RWPE1 (cell line): ENCODE data around the gene EML1.

Source experiments
- CTCF ChIA-PET: fragments of 350-600 bp; sonication (Branson Sonifier 250); formaldehyde crosslinking; extraction: SDS; loops from one replicate; lab custom pipeline; 2021; lab: Yijun Ruan, JAX
- POLR2A ChIA-PET: fragments of 400-600 bp; formaldehyde crosslinking; extraction: SDS; loops from one replicate; lab custom pipeline; 2020; ENCODE audit warnings: antibody characterized with exemption; ENCODE audit not compliant: low non-redundant PET; lab: Yijun Ruan, JAX
- DNase-seq: peaks from one replicate; pipeline ENCODE4 v3.0.0; 2012; ENCODE audit warnings: low spot score
- H3K27ac ChIP-seq: fragments of 450-650 bp; 2 replicates; pipeline ENCODE4 v1.5.1; 2017
- CTCF ChIP-seq: fragments of 450-650 bp; conservative IDR thresholded peaks from 2 replicates; pipeline ENCODE4 v1.5.1; 2017; ENCODE audit warnings: low read depth, mild to moderate bottlenecking

The EML1 gene

GRCh38 chr14:99818503-99819036 lies 25.4 kb downstream of the EML1 start:
- POLR2A ChIA-PET = no interaction called here
- CTCF ChIA-PET = no interaction called here
- no peak overlapping the region for H3K27ac ChIP-seq
- no peak for DNase-seq
- no peak for TF ChIP-seq CTCF

GRCh38 chr14:99819514-99819913 lies 26.3 kb downstream of the EML1 start:
- TF ChIP-seq CTCF = no peak
- DNase-seq = no peak
- CTCF ChIA-PET = interaction anchor here (0.7 kb wide), 1 partner anchor 98 kb away, joined by 3 read pairs; no protein-coding TSS in a partner anchor
- H3K27ac ChIP-seq = no peak overlapping the region
- POLR2A ChIA-PET = no interaction called here

GRCh38 chr14:99820702-99821331 lies 27.6 kb downstream of the EML1 start:
- ChIA-PET CTCF (interaction anchor here (1.1 kb wide), 1 partner anchor 132 kb away, joined by 7 read pairs; no protein-coding TSS in a partner anchor), POLR2A (no interaction called here)
- no peak overlapping the region for H3K27ac ChIP-seq
- no peak for DNase-seq
- no peak for TF ChIP-seq CTCF

GRCh38 chr14:99821519-99822508 lies 28.6 kb downstream of the EML1 start:
- no peak for DNase-seq
- ChIA-PET POLR2A (no interaction called here), CTCF (interaction anchor here (0.5 to 1.1 kb wide), 3 partner anchors 22 to 133 kb away, joined by 3 to 7 read pairs (median 4); no protein-coding TSS in a partner anchor)
- no peak for TF ChIP-seq CTCF
- no peak overlapping the region for H3K27ac ChIP-seq

GRCh38 chr14:99822800-99823455 lies 29.7 kb downstream of the EML1 start:
- ChIA-PET POLR2A (no interaction called here), CTCF (no interaction called here)
- DNase-seq = no peak
- no peak for TF ChIP-seq CTCF
- H3K27ac ChIP-seq = no peak overlapping the region

- no peak for DNase-seq
- ChIA-PET POLR2A (no interaction called here), CTCF (no interaction called here)
- H3K27ac ChIP-seq = no peak overlapping the region
- no peak for TF ChIP-seq CTCF
These were observed 31.6 kb downstream of the EML1 start for GRCh38 chr14:99824776-99825175.
